Measurements from ENCODE around the gene OR2S2.

- TF ChIP-seq SP1 (IDR thresholded peaks at IDR 0.05) (no peak), L3MBTL2 (conservative IDR thresholded peaks at IDR 0.05) (no peak)
Observed at GRCh38 chr9:35951736-35952135, 6.2 kb downstream of the OR2S2 start.

Data from HEK293T (cell line).